K562 (cell line): ENCODE results near the gene CNPY4. TPM values are rescaled to one million over a fixed set of nuclear protein-coding genes. Genes with fewer than 3 reads are reported as not detected.

Source experiments
- ATF1 ChIP-seq, 2 experiments: fragments of 450-650 bp in 1 of 2; IDR thresholded peaks; 2 replicates each; pipeline ENCODE4 v1.6.1; 2016; ENCODE audit warnings: missing compliant biosample characterization in 1 of 2, missing genetic modification characterization in 1 of 2
- CHD4 ChIP-seq: fragments of 200-600 bp; sonication (generic); IDR thresholded peaks from 3 replicates; pipeline ENCODE4 v1.6.1; 2012; ENCODE audit warnings: low read depth, mild to moderate bottlenecking, mixed read lengths, low read length, inconsistent platforms; ENCODE audit not compliant: insufficient read depth, insufficient replicate concordance, poor library complexity, severe bottlenecking
- MTF1 ChIP-seq: fragments of 250-450 bp; sonication (Bioruptor Pico); IDR thresholded peaks from 2 replicates; pipeline ENCODE4 v1.9.0; 2021; ENCODE audit warnings: moderate library complexity, mild to moderate bottlenecking, inconsistent platforms, borderline replicate concordance
- PHTF2 ChIP-seq: fragments of 250-450 bp; sonication (Bioruptor Pico); IDR thresholded peaks from 2 replicates; pipeline ENCODE4 v1.5.0; 2021; ENCODE audit warnings: mild to moderate bottlenecking
- polyA plus RNA-seq, 8 experiments: library from polyadenylated mRNA; depleted of rRNA in 4 of 8; stranded (reverse) in 5 of 8; unstranded in 3 of 8; fragments of >200 nt; fragmentation: Nextera tagmentation in 2 of 8; fragmentation: Illumina TruSeq in 1 of 8; extraction: Ambion mirVana in 2 of 8; extraction: Trizol in 1 of 8; gene quantifications; 2 replicates each; pipeline versions ENCODE4 v1.2.1 to v1.2.3, GENCODE V29; 2011 to 2014; ENCODE audit warnings: inconsistent platforms in 1 of 8, missing spikeins in 1 of 8
- total RNA-seq, 7 experiments: library from RNA; depleted of rRNA in 6 of 7; stranded (reverse); fragments of >200 nt in 6 of 7; fragmentation: Illumina TruSeq in 2 of 7; extraction: Trizol in 2 of 7; gene quantifications; 2 replicates each; pipeline versions ENCODE4 v1.2.1 to v1.2.3, GENCODE V29; 2011 to 2021; ENCODE audit warnings: low replicate concordance in 1 of 7
- TF ChIP-seq, protein P1 (sequence below): sonication (generic); formaldehyde crosslinking; IDR thresholded peaks from 2 replicates; pipeline ENCODE4 v1.8.0; 2022; ENCODE audit warnings: missing genetic modification reagents, mild to moderate bottlenecking, moderate library complexity, borderline replicate concordance

Gene CNPY4
- total and polyA plus RNA-seq, 9 of the 15 experiments (the other 6 are each of a cell fraction or from before 2014, with no cell fraction given) = 1.9 to 11.2 (median 7.0) TPM

DNA sequence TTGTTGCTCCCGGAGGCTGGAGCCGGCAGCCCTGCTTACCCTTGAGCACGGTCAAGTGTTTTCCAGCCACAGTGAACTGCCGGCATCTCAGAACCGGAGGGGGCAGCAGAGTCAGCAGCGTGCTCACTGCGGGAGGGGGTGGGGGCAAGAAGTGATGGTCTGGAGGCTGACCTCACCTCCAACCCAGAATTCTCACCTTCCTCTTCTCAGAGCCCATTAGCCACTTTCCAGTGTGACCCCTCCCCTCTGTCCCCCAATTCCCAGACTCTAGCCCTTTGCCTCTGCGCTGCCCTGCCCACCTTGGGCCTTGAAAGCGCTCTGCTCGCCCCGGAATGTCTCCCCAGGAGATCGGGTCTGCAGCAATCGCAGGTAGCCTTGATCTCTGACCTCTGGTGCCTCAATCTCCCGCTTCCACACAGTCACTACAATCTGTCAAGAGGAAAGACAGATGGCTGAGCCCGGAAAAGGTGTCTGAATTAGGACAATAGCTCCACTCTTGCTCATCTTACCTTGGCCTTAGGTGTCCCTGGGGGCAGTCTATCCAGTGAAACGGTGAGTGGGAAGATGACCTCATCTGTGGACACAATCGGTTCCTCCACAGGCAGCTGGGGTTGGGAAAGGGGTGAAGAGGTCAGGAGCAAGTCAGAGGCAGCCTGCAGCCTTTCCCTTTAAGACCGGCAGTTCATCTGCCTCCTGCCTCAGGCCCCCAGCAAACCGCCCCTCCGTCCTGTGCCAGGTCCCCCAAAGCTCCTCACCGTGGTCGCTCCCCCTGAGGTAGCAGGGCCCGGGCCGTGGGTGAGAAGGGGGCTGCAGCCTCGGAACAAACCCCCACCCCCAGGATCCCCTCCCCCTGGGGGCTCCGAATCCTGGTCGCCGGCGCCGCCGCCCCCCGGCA is 38.1 kb downstream of the CNPY4 start (continued):
- TF ChIP-seq, protein P1, sequence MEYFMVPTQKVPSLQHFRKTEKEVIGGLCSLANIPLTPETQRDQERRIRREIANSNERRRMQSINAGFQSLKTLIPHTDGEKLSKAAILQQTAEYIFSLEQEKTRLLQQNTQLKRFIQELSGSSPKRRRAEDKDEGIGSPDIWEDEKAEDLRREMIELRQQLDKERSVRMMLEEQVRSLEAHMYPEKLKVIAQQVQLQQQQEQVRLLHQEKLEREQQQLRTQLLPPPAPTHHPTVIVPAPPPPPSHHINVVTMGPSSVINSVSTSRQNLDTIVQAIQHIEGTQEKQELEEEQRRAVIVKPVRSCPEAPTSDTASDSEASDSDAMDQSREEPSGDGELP (CRISPR knock-in tag) = peak; percentile 52
- TF ChIP-seq CHD4 (no peak), MTF1 (CRISPR knock-in tag) (no peak), PHTF2 (CRISPR knock-in tag) (no peak), ATF1 (CRISPR knock-in tag; IDR thresholded peaks at IDR 0.05) (no peak), ATF1 (tag; IDR thresholded peaks at IDR 0.05) (no peak)
